T follicular helper cell (primary cell): Measurements from ENCODE around the gene MVK.

Source experiments
- DNase-seq: peaks from one replicate; pipeline ENCODE4 v3.0.0-alpha.2; 2020; ENCODE audit warnings: low read depth

Gene MVK

GRCh38 chr12:109608793-109609192 is 35.2 kb downstream of the MVK start:
- no peak for DNase-seq

GRCh38 chr12:109609342-109609741 is 35.7 kb downstream of the MVK start:
- DNase-seq = no peak

- no peak for DNase-seq
Observed at GRCh38 chr12:109610523-109610922, 36.9 kb downstream of the MVK start.

GRCh38 chr12:109611223-109611622 is 37.6 kb downstream of the MVK start:
- DNase-seq = no peak

- no peak for DNase-seq
Observed at GRCh38 chr12:109612003-109612402, 38.4 kb downstream of the MVK start.

GRCh38 chr12:109612975-109613502 is 39.4 kb downstream of the MVK start:
- DNase-seq = no peak

- no peak for DNase-seq
Observed at GRCh38 chr12:109613649-109614455, 40.3 kb downstream of the MVK start.

GRCh38 chr12:109615556-109616229 is 42.1 kb downstream of the MVK start:
- no peak for DNase-seq

GRCh38 chr12:109617491-109617890 is 43.9 kb downstream of the MVK start:
- DNase-seq = no peak

GRCh38 chr12:109618082-109618481 is 44.5 kb downstream of the MVK start:
- no peak for DNase-seq

- no peak for DNase-seq
Observed at GRCh38 chr12:109619002-109619604, 45.5 kb downstream of the MVK start.

- no peak for DNase-seq
Observed at GRCh38 chr12:109621211-109621694, 47.7 kb downstream of the MVK start.

GRCh38 chr12:109621901-109622364 is 48.3 kb downstream of the MVK start:
- DNase-seq = no peak

GRCh38 chr12:109624467-109624866 is 50.9 kb downstream of the MVK start:
- no peak for DNase-seq

- DNase-seq = no peak
Observed at GRCh38 chr12:109625131-109625559, 51.6 kb downstream of the MVK start.

- no peak for DNase-seq
Observed at GRCh38 chr12:109625749-109626377, 52.3 kb downstream of the MVK start.

GRCh38 chr12:109626378-109627115 is 53.0 kb downstream of the MVK start:
- DNase-seq = no peak

GRCh38 chr12:109627633-109628032 is 54.0 kb downstream of the MVK start:
- DNase-seq = no peak

- no peak for DNase-seq
Observed at GRCh38 chr12:109630107-109630506, 56.5 kb downstream of the MVK start.

- no peak for DNase-seq
Observed at GRCh38 chr12:109630815-109631214, 57.2 kb downstream of the MVK start.

- no peak for DNase-seq
Observed at GRCh38 chr12:109631302-109631701, 57.7 kb downstream of the MVK start.
